Measurements from ENCODE around the gene CAGE1.

CAGE1 gene

GRCh38 chr6:7309050-7309449 is 80.5 kb downstream of the CAGE1 start:
- CTCF ChIA-PET, result interaction anchor here (1.0 to 2.7 kb wide), 2 partner anchors 17 to 34 kb away, joined by 3 to 11 read pairs; no protein-coding TSS in a partner anchor
- H3K4me3 ChIP-seq (ENCODE audit: low read depth, low read length), result no peak overlapping the region
- POLR2A ChIA-PET, result interaction anchor here (0.5 kb wide), 1 partner anchor 28 kb away, joined by 3 read pairs; no protein-coding TSS in a partner anchor
- DNase-seq (ENCODE audit: low read depth, low spot score), result no peak
- TF ChIP-seq CTCF (IDR thresholded peaks at IDR 0.05; ENCODE audit: insufficient read depth, low read length, missing control alignments), result no peak

GRCh38 chr6:7307533-7307932 is 82.0 kb downstream of the CAGE1 start:
- CTCF ChIA-PET, result interaction anchor here (2.7 kb wide), 1 partner anchor 32 kb away, joined by 11 read pairs; no protein-coding TSS in a partner anchor
- no peak overlapping the region for H3K4me3 ChIP-seq (ENCODE audit: low read depth, low read length)
- POLR2A ChIA-PET, result no interaction called here
- no peak for DNase-seq (ENCODE audit: low read depth, low spot score)
- TF ChIP-seq CTCF (IDR thresholded peaks at IDR 0.05; ENCODE audit: insufficient read depth, low read length, missing control alignments), result no peak

- no peak for DNase-seq (ENCODE audit: low read depth, low spot score)
- TF ChIP-seq CTCF (IDR thresholded peaks at IDR 0.05; ENCODE audit: insufficient read depth, low read length, missing control alignments), result no peak
- CTCF ChIA-PET, result interaction anchor here (1.1 to 1.8 kb wide), 3 partner anchors 8 to 30 kb away, joined by 3 to 5 read pairs (median 4); no protein-coding TSS in a partner anchor
- no peak overlapping the region for H3K4me3 ChIP-seq (ENCODE audit: low read depth, low read length)
- POLR2A ChIA-PET, result interaction anchor here (1.0 kb wide), 1 partner anchor 85 kb away, joined by 3 read pairs; the partner anchor contains the start of genes CAGE1 and RIOK1
Observed at GRCh38 chr6:7304821-7305220, 84.7 kb downstream of the CAGE1 start.

- no peak for TF ChIP-seq CTCF (IDR thresholded peaks at IDR 0.05; ENCODE audit: insufficient read depth, low read length, missing control alignments)
- no peak for DNase-seq (ENCODE audit: low read depth, low spot score)
- ChIA-PET CTCF (interaction anchor here (0.7 to 2.5 kb wide), 3 partner anchors 18 to 313 kb away, joined by 4 to 9 read pairs (median 4); no protein-coding TSS in a partner anchor), POLR2A (no interaction called here)
- H3K4me3 ChIP-seq (ENCODE audit: low read depth, low read length), result no peak overlapping the region
Observed at GRCh38 chr6:7301702-7302101, 87.8 kb downstream of the CAGE1 start.

GRCh38 chr6:7300926-7301325 is 88.6 kb downstream of the CAGE1 start:
- H3K4me3 ChIP-seq (ENCODE audit: low read depth, low read length), result no peak overlapping the region
- POLR2A ChIA-PET, result interaction anchor here (1.1 kb wide), 1 partner anchor 89 kb away, joined by 3 read pairs; the partner anchor contains the start of genes CAGE1 and RIOK1
- CTCF ChIA-PET, result interaction anchor here (0.8 to 2.5 kb wide), 5 partner anchors 9 to 314 kb away, joined by 3 to 9 read pairs (median 4); no protein-coding TSS in a partner anchor

More at GRCh38 chr6:7300926-7301325, 88.6 kb downstream of the CAGE1 start:
- no peak for TF ChIP-seq CTCF (IDR thresholded peaks at IDR 0.05; ENCODE audit: insufficient read depth, low read length, missing control alignments)
- DNase-seq (ENCODE audit: low read depth, low spot score), result no peak

Measured in AG04449 (cell line).